HG03342 (cell line): Measurements from ENCODE around the gene USP9X.
"Not testable (repeated sequence)": the region's sequence is repeated elsewhere in the genome, so short reads cannot be mapped to it uniquely, and the experiment has no call there.

Experiments
- ATAC-seq: cut with Tn5 transposase; IDR thresholded peaks from one replicate; pipeline ENCODE4 v1.9.1; 2021; ENCODE audit warnings: mild to moderate bottlenecking, moderate library complexity; ENCODE audit not compliant: unreplicated experiment

USP9X gene

GRCh38 chrX:41084044-41084892, 977 bp upstream of the USP9X start:
- peak; percentile 66 for ATAC-seq

GRCh38 chrX:41085512-41085877, 250 bp downstream of the USP9X start:
- ATAC-seq: peak; percentile 31

GRCh38 chrX:41085878-41086626, 807 bp downstream of the USP9X start:
- ATAC-seq: peak; percentile 14

- no peak for ATAC-seq
These were observed 1.3 kb downstream of the USP9X start for GRCh38 chrX:41086627-41086932.

GRCh38 chrX:41087201-41087600, 2.0 kb downstream of the USP9X start:
- ATAC-seq: no peak

- ATAC-seq: no peak
These were observed 5.5 kb downstream of the USP9X start for GRCh38 chrX:41090568-41091238.

GRCh38 chrX:41092776-41093175, 7.5 kb downstream of the USP9X start:
- no peak for ATAC-seq

- no peak for ATAC-seq
These were observed 9.9 kb downstream of the USP9X start for GRCh38 chrX:41095174-41095573.

- ATAC-seq: no peak
These were observed 10.7 kb downstream of the USP9X start for GRCh38 chrX:41095908-41096307.

GRCh38 chrX:41096339-41096955, 11.2 kb downstream of the USP9X start:
- no peak for ATAC-seq

GRCh38 chrX:41097326-41097725, 12.1 kb downstream of the USP9X start:
- ATAC-seq: no peak

GRCh38 chrX:41100200-41100599, 15.0 kb downstream of the USP9X start:
- ATAC-seq: no peak

GRCh38 chrX:41100819-41101218, 15.6 kb downstream of the USP9X start:
- no peak for ATAC-seq

GRCh38 chrX:41105005-41105404, 19.8 kb downstream of the USP9X start:
- no peak for ATAC-seq

GRCh38 chrX:41106257-41106656, 21.0 kb downstream of the USP9X start:
- ATAC-seq: not testable (repeated sequence)

GRCh38 chrX:41108007-41108406, 22.8 kb downstream of the USP9X start:
- ATAC-seq: no peak

GRCh38 chrX:41108463-41109205, 23.4 kb downstream of the USP9X start:
- no peak for ATAC-seq

- ATAC-seq: no peak
These were observed 25.8 kb downstream of the USP9X start for GRCh38 chrX:41110801-41111625.

GRCh38 chrX:41115104-41115425, 29.8 kb downstream of the USP9X start:
- ATAC-seq: not testable (repeated sequence)

- peak; percentile 66 for ATAC-seq
These were observed 31.7 kb downstream of the USP9X start for GRCh38 chrX:41116948-41117347.
